HEK293T (cell line): Measurements from ENCODE around the gene UBD.

Experiments used
- ELF4 ChIP-seq: fragments of 450-650 bp; IDR thresholded peaks from 2 replicates; pipeline ENCODE4 v1.6.1; 2017; ENCODE audit warnings: antibody characterized with exemption
- ZNF384 ChIP-seq: fragments of 450-650 bp; IDR thresholded peaks from 2 replicates; pipeline ENCODE4 v1.6.1; 2016

DNA sequence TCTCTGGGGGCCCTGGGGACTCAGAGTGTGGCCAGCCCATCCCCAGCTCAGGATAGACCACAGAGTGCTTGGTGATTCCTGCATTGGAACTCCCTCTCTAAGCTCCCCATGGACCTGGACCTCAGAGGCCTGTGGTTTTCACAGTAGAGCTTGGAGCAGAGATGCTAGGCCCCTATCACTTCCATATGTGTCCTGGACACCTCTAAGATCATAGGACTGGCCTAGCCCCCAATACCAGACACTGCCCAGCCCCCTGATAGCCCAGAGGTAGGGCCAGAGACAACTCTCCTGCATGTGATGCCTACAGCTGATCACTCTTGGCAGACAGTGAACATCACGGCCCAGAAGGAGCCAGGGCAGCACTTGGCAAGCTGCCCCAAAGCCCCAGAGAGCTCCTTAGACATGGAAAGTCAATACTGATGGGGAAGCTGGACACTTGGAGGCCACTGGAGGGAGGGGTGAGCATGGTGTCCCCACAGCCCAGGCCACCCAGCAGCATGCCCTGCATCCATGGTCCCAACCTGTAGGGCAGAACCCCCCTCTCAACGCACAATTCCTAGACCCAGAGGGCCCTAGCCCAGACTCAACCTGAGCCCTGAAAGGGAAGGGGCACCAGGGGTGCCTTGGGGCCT, 27.1 kb downstream of the UBD start:
- TF ChIP-seq ZNF384 = no peak
- TF ChIP-seq ELF4 = no peak
